Activated naive CD4-positive, alpha-beta T cell treated with anti-CD3 and anti-CD28 coated beads, Interleukin-2, amount 50 U/mL, for 24 hours (primary cell): Measurements from ENCODE around the gene TBC1D16.

Source experiments
- H3K27ac Mint-ChIP-seq: one replicate; pipeline ENCODE4 v1.8.0; 2021; ENCODE audit warnings: mild to moderate bottlenecking, mixed read lengths
- H3K27me3 Mint-ChIP-seq: one replicate; pipeline ENCODE4 v1.8.0; 2021; ENCODE audit warnings: mixed read lengths
- H3K36me3 Mint-ChIP-seq: one replicate; pipeline ENCODE4 v1.8.0; 2021; ENCODE audit warnings: mixed read lengths
- H3K4me1 Mint-ChIP-seq: one replicate; pipeline ENCODE4 v1.8.0; 2021; ENCODE audit warnings: mixed read lengths
- H3K4me3 Mint-ChIP-seq: one replicate; pipeline ENCODE4 v1.8.0; 2021; ENCODE audit warnings: mild to moderate bottlenecking, mixed read lengths
- H3K9me3 Mint-ChIP-seq: one replicate; pipeline ENCODE4 v1.8.0; 2021; ENCODE audit warnings: mixed read lengths

TBC1D16 gene

GRCh38 chr17:80035687-80035936 lies at the start of gene TBC1D16:
Gene TBC1D16 (minus strand): TSS chr17:80035872. CDS start chr17:80013547, 22,325 bp downstream.
- Mint-ChIP-seq H3K27ac (peak within 1 kb of the TSS; percentile 83), H3K9me3 (no peaks in the 10 kb centered on the region), H3K27me3 (peaks cover 5% of the 10 kb centered on the region)

GRCh38 chr17:80084773-80085172 lies 49.1 kb upstream of the TBC1D16 start:
- Mint-ChIP-seq H3K27me3 (no peaks in the 10 kb centered on the region), H3K4me3 (no peak overlapping the region), H3K9me3 (no peaks in the 10 kb centered on the region), H3K27ac (no peak overlapping the region), H3K36me3 (no peaks in the 10 kb centered on the region), H3K4me1 (peaks cover 5% of the 10 kb centered on the region)

More at GRCh38 chr17:80035687-80035936, at the start of gene TBC1D16:
- peak within 1 kb of the TSS; percentile 91 for H3K4me3 Mint-ChIP-seq
- no peaks in the 10 kb centered on the region for H3K36me3 Mint-ChIP-seq
- peaks cover 8% of the 10 kb centered on the region for H3K4me1 Mint-ChIP-seq

- H3K9me3 Mint-ChIP-seq, result no peaks in the 10 kb centered on the region
- no peaks in the 10 kb centered on the region for H3K36me3 Mint-ChIP-seq
- no peaks in the 10 kb centered on the region for H3K27me3 Mint-ChIP-seq
- H3K4me1 Mint-ChIP-seq, result peaks cover 5% of the 10 kb centered on the region
- H3K4me3 Mint-ChIP-seq, result no peak overlapping the region
- no peak overlapping the region for H3K27ac Mint-ChIP-seq
Measured at GRCh38 chr17:80083136-80083661, 47.5 kb upstream of the TBC1D16 start.

- peaks cover 5% of the 10 kb centered on the region for H3K4me1 Mint-ChIP-seq
- H3K9me3 Mint-ChIP-seq, result no peaks in the 10 kb centered on the region
- no peak overlapping the region for H3K4me3 Mint-ChIP-seq
- H3K36me3 Mint-ChIP-seq, result no peaks in the 10 kb centered on the region
- no peak overlapping the region for H3K27ac Mint-ChIP-seq
- H3K27me3 Mint-ChIP-seq, result no peaks in the 10 kb centered on the region
Measured at GRCh38 chr17:80082403-80083135, 46.9 kb upstream of the TBC1D16 start.

- Mint-ChIP-seq H3K27me3 (no peaks in the 10 kb centered on the region), H3K9me3 (no peaks in the 10 kb centered on the region), H3K27ac (no peak overlapping the region), H3K36me3 (no peaks in the 10 kb centered on the region), H3K4me3 (no peak overlapping the region), H3K4me1 (peaks cover 5% of the 10 kb centered on the region)
Measured at GRCh38 chr17:80081596-80081995, 45.9 kb upstream of the TBC1D16 start.

- no peaks in the 10 kb centered on the region for H3K27me3 Mint-ChIP-seq
- no peak overlapping the region for H3K4me3 Mint-ChIP-seq
- H3K4me1 Mint-ChIP-seq, result peaks cover 5% of the 10 kb centered on the region
- no peaks in the 10 kb centered on the region for H3K36me3 Mint-ChIP-seq
- no peak overlapping the region for H3K27ac Mint-ChIP-seq
- no peaks in the 10 kb centered on the region for H3K9me3 Mint-ChIP-seq
Measured at GRCh38 chr17:80080081-80080480, 44.4 kb upstream of the TBC1D16 start.

GRCh38 chr17:80072410-80072809 lies 36.7 kb upstream of the TBC1D16 start:
- H3K27ac Mint-ChIP-seq, result no peak overlapping the region
- no peak overlapping the region for H3K4me3 Mint-ChIP-seq
- H3K27me3 Mint-ChIP-seq, result no peaks in the 10 kb centered on the region
- peaks cover 4% of the 10 kb centered on the region for H3K4me1 Mint-ChIP-seq
- H3K36me3 Mint-ChIP-seq, result no peaks in the 10 kb centered on the region
- H3K9me3 Mint-ChIP-seq, result no peaks in the 10 kb centered on the region

- H3K9me3 Mint-ChIP-seq, result no peaks in the 10 kb centered on the region
- peaks cover 4% of the 10 kb centered on the region for H3K4me1 Mint-ChIP-seq
- no peak overlapping the region for H3K27ac Mint-ChIP-seq
- no peaks in the 10 kb centered on the region for H3K27me3 Mint-ChIP-seq
- no peak overlapping the region for H3K4me3 Mint-ChIP-seq
- H3K36me3 Mint-ChIP-seq, result no peaks in the 10 kb centered on the region
Measured at GRCh38 chr17:80071116-80071841, 35.6 kb upstream of the TBC1D16 start.

- no peaks in the 10 kb centered on the region for H3K36me3 Mint-ChIP-seq
- no peaks in the 10 kb centered on the region for H3K27me3 Mint-ChIP-seq
- H3K4me1 Mint-ChIP-seq, result peaks cover 4% of the 10 kb centered on the region
- no peak overlapping the region for H3K4me3 Mint-ChIP-seq
- H3K27ac Mint-ChIP-seq, result no peak overlapping the region
- H3K9me3 Mint-ChIP-seq, result no peaks in the 10 kb centered on the region
Measured at GRCh38 chr17:80070375-80071115, 34.9 kb upstream of the TBC1D16 start.

GRCh38 chr17:80068301-80069222 lies 32.9 kb upstream of the TBC1D16 start:
- H3K27ac Mint-ChIP-seq, result peak overlapping the region; percentile 53
- H3K27me3 Mint-ChIP-seq, result no peaks in the 10 kb centered on the region
- H3K4me1 Mint-ChIP-seq, result peaks cover 4% of the 10 kb centered on the region
- no peaks in the 10 kb centered on the region for H3K9me3 Mint-ChIP-seq
- H3K36me3 Mint-ChIP-seq, result no peaks in the 10 kb centered on the region
- H3K4me3 Mint-ChIP-seq, result no peak overlapping the region

- Mint-ChIP-seq H3K4me1 (peaks cover 4% of the 10 kb centered on the region), H3K27ac (no peak overlapping the region), H3K36me3 (no peaks in the 10 kb centered on the region), H3K27me3 (no peaks in the 10 kb centered on the region), H3K4me3 (no peak overlapping the region), H3K9me3 (no peaks in the 10 kb centered on the region)
Measured at GRCh38 chr17:80067393-80067986, 31.8 kb upstream of the TBC1D16 start.

- Mint-ChIP-seq H3K36me3 (no peaks in the 10 kb centered on the region), H3K4me1 (no peaks in the 10 kb centered on the region), H3K27me3 (no peaks in the 10 kb centered on the region), H3K4me3 (no peak overlapping the region), H3K9me3 (no peaks in the 10 kb centered on the region), H3K27ac (no peak overlapping the region)
Measured at GRCh38 chr17:80065478-80066170, 30.0 kb upstream of the TBC1D16 start.

- H3K36me3 Mint-ChIP-seq, result no peaks in the 10 kb centered on the region
Measured at GRCh38 chr17:80064696-80065095, 29.0 kb upstream of the TBC1D16 start.

GRCh38 chr17:80063830-80064585 lies 28.3 kb upstream of the TBC1D16 start:
- no peak overlapping the region for H3K27ac Mint-ChIP-seq
- no peak overlapping the region for H3K4me3 Mint-ChIP-seq
- H3K27me3 Mint-ChIP-seq, result no peaks in the 10 kb centered on the region
- no peaks in the 10 kb centered on the region for H3K36me3 Mint-ChIP-seq
- no peaks in the 10 kb centered on the region for H3K9me3 Mint-ChIP-seq
- H3K4me1 Mint-ChIP-seq, result no peaks in the 10 kb centered on the region

More at GRCh38 chr17:80064696-80065095, 29.0 kb upstream of the TBC1D16 start:
- no peaks in the 10 kb centered on the region for H3K9me3 Mint-ChIP-seq
- no peak overlapping the region for H3K27ac Mint-ChIP-seq
- no peak overlapping the region for H3K4me3 Mint-ChIP-seq
- no peaks in the 10 kb centered on the region for H3K4me1 Mint-ChIP-seq
- H3K27me3 Mint-ChIP-seq, result no peaks in the 10 kb centered on the region
